HG03159 (cell line): ENCODE results near the gene RAC3.

Source experiments
- ATAC-seq: cut with Tn5 transposase; IDR thresholded peaks from one replicate; pipeline ENCODE4 v1.9.1; 2021; ENCODE audit warnings: mild to moderate bottlenecking, moderate library complexity; ENCODE audit not compliant: unreplicated experiment

Gene RAC3

DNA sequence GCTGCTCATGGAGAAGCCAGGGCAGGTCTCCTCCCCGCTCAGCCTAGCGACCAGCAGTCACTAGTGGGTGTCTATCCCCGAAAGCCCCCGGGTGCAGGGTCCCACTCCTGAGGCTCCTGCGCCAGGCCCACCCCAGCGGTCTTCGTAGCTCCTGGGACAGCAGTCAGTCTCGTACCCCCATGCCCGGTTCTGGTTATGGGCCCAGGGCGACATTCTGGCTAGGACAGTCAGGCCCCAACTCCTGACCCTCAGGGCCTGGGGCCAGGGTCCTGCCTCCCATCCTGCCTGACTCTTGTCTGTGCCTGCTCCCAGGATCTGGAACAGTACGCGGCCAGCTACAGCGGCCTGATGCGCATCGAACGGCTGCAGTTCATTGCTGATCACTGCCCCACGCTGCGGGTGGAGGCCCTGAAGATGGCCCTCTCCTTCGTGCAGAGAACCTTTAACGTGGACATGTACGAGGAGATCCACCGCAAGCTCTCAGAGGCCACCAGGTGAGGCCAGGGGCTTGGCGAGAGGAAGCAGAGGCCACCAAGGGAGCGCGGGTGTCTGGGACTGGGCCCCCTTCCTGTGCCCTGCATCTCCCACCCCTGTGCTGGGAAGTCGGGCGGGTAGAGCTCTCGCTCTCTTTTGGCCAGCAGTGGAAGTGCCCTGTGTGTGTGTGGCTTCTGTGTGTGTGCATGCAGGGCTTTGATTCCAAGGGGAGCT is 22.2 kb downstream of the RAC3 start:
- no peak for ATAC-seq

DNA sequence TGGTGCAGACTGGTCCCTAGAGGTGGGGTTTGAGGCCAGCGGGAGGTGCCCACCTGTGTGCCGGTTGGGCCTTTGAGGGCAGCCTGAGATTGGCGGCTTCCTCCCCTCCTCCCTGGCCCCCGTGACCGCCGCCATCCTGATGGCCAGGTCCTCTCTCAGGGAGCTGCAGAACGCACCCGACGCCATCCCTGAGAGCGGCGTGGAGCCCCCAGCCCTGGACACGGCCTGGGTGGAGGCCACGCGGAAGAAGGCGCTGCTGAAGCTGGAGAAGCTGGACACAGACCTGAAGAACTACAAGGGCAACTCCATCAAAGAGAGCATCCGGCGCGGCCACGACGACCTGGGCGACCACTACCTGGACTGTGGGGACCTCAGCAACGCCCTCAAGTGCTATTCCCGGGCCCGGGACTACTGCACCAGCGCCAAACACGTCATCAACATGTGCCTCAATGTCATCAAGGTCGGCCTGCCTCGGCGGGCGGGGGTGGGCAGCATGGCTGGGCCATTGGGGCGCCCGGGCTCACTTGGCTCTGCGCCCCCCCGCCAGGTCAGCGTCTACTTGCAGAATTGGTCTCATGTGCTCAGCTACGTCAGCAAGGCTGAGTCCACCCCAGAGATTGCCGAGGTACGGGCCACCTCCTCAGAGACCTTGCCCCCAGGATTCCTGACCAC is 23.0 kb downstream of the RAC3 start:
- no peak for ATAC-seq

DNA sequence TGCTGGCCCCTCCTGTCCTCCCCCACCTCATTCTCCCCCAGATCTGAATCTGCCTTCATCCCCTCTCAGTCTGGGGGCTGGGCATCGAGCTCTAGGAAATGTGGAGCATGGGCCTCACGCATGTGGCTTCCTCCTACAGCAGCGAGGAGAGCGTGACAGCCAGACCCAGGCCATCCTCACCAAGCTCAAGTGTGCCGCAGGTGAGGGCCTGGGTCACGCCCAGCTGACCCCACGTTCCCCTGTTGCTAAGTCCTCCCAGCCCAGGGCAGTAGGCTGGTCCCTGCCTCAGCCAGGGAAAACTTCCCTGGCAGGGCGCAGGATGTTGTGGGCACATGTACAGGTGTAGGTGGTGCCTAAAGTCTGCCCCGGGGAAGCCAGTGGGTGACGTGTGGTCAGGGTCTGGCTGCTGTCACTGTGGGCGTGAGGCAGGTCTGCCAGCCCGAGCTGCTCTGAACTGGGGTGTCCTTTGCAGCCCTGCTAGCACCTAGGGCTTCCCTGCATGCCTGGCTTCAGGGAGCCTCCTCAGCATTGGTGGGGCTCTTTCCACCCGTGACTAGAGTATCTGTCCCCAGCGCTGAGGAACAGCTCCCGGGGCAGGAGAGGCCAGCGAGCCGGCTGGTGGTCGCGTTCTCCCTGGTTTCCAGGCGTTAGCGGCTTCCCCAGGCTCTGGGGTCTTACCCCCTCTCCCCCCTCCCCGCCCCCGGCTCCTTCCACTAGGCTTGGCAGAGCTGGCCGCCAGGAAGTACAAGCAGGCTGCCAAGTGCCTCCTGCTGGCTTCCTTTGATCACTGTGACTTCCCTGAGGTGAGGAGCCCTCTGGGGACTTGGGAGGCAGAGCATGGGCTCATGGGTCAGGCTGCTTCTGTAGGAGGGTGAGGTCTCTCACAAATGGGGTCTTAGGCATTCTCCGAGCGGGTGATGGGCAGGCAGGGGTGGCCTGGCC is 23.8 kb downstream of the RAC3 start:
- no peak for ATAC-seq

DNA sequence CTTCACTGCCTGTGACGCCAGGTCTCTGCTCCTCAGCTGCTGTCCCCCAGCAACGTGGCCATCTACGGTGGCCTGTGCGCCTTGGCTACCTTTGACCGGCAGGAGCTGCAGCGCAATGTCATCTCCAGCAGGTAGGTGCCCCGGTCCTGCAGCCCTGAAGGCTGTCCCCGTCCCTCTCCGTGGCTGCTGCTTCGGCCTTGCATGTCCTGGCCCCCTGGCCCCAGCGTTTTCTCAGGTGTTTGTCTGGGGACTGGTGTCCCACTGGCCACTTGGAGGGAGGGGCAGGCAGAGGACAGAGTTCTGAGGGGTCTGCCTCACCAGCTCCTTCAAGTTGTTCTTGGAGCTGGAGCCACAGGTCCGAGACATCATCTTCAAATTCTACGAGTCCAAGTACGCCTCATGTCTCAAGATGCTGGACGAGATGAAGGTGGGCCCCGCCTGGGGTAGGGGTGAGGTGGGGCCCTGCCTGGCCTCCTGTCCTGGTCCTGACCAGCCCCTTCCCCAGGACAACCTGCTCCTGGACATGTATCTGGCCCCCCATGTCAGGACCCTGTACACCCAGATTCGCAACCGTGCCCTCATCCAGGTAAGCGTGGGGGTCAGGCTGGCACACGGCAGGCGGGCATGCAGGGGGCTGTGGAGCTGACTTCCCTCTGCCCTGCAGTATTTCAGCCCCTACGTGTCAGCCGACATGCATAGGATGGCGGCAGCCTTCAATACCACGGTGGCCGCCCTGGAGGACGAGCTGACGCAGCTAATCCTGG is 24.7 kb downstream of the RAC3 start:
- no peak for ATAC-seq

DNA sequence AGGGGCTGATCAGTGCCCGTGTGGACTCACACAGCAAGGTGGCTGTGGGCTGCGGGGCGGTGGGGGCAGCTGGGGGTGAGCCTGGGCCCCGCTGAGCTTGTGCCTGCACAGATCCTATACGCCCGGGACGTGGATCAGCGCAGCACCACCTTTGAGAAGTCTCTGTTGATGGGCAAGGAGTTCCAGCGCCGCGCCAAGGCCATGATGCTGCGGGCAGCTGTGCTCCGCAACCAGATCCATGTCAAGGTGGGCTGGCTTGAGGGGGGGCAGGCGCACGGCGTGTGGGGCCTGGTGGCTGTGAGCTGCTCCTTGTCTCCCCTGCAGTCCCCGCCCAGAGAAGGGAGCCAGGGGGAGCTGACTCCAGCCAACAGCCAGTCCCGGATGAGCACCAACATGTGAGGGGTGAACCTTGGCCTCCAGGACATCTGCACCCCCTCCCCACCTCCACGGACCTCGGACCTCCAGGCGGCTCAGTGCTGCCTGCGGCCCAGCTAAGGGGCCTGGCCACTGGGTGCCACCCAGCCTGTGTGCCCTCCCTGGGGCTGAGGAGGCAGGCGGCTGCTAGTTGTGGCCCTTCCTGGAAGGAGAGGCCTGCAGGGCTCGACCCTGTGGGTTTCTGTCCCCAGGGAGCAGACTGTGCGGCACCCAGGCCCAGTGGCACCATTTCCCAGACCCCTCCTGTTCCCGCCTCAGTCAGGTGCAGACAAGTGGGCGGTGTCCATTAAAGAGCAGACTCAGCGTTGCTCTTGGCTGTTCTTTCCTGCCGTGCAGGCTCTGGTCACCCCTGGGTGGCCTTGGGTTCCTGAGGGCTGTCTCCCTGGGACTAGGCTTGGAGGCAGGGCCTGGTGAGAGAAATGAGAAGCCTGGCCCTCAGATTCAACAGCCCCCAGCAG is 25.5 kb downstream of the RAC3 start:
- ATAC-seq = no peak

DNA sequence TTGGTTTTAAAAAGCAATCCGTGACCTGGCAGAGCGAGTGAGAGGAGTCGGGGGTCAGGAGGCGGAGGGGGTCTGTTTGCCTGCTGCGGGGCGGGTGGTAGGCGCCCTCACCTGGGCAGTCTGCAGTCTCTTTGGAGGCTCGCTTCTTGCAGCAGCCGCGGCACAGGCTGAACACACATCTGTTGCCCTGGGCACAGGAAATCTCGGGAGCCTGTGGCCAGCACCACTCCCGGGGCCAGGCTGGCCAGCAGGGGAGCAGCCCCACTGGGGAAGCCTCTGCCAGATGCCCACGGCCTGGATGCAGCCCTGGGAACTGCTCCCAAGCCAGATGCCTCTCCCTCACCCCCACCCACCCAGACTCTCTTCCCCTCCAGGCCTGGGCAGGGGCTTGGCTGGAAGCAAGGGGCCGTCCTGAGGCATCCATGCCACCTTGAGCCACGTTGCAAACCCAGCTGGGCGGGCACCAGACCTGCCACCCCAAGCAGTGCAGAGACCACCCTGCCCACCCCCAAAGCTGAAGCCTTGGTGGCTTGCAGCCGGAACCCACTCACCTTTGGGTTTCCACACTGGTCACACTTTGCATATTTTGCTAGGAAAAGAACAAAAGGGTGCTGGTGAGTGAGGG is 26.9 kb downstream of the RAC3 start:
- ATAC-seq = no peak

DNA sequence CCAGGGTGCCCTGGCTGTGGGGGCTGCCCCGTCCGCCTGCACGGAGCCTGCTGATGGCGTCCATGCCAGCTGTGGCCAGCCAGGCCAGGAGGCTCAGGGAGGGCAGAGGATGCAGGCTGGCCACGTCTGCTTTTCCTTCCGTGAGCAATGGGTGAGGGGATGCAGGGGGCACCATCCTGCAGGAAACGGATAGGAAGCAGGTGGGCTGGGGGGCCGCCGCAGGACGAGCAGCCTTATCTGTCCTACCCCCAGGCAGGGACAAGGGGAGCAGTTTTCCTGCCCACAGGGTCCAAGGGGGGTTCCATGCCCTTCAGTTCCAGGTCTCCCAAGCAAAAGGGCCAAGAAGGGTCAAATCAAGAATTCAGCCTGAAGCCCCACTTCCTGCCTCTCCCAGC is 27.4 kb downstream of the RAC3 start:
- no peak for ATAC-seq

DNA sequence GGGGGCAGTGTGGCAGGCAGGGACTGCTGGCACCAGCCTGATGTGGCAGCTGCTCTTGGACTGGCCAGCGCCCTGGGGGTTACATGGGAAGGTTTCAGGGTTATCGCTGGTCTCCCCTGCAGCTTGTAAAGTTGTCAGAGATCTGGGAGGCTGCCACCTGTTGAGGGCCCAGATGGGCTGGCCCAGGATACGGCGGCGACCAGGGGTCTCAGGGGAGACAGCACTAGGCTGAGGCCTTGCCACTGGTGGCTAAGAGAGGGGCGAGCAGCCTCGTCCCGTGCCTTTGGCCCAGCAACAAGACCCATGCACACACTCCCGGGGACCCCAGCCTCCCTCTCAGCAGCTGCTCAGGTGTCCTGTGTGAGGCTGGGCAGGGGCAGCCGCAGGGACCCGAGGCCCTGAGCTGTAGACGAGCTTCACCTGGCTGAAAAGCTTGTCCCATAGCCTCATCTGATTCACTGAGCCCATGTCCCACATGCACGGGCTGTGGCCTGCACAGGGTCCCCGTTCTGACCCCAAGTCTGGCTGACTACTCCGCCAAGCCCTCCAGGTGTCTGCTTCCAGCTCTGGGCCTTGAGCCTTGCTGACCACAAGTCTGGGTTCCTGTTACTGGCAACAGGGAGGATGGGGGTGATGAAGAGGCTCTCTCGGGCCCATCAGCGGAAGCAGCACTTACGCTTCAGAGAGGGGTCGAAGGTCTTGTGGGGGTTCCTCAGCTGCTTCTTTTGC is 28.0 kb downstream of the RAC3 start:
- ATAC-seq = no peak

DNA sequence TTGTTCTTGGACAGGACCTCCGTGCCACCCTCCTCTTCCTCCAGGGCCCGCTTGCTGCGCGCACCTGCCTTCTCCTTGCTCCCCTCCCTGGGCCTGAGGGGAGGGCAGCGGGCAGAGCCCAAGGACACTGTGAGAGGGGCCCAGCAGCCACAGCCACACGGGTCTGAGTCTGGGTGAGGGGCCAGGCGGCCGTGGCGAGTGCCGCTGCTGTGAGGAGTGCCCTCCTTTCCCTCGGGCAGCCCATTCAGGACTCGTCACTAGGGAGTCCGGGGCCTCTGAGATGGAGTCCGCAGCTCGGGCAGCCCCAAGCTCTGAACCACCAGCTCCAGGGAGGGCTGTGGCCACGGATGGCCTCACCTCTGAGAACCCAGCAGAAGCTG is 28.5 kb downstream of the RAC3 start:
- no peak for ATAC-seq

DNA sequence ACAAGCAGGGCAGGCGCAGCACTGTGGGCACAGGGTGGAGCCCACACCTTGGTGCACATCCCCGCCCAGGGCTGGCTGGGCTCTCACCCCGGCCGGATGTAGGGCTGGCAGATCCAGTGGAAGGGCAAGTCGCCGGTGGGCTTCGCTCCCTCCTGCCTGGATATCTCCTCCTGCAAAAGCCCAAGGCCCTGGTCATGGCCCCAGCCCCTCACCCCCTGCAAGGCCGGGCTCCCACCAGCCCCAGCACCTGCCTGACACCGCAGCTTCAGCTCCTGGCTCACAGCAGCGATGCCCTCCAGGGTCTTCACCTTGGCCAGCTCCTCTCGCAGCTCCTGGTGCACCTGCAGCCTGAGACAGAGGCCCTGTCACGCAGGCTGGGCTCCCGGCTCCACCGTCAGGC is 29.1 kb downstream of the RAC3 start:
- ATAC-seq = no peak

DNA sequence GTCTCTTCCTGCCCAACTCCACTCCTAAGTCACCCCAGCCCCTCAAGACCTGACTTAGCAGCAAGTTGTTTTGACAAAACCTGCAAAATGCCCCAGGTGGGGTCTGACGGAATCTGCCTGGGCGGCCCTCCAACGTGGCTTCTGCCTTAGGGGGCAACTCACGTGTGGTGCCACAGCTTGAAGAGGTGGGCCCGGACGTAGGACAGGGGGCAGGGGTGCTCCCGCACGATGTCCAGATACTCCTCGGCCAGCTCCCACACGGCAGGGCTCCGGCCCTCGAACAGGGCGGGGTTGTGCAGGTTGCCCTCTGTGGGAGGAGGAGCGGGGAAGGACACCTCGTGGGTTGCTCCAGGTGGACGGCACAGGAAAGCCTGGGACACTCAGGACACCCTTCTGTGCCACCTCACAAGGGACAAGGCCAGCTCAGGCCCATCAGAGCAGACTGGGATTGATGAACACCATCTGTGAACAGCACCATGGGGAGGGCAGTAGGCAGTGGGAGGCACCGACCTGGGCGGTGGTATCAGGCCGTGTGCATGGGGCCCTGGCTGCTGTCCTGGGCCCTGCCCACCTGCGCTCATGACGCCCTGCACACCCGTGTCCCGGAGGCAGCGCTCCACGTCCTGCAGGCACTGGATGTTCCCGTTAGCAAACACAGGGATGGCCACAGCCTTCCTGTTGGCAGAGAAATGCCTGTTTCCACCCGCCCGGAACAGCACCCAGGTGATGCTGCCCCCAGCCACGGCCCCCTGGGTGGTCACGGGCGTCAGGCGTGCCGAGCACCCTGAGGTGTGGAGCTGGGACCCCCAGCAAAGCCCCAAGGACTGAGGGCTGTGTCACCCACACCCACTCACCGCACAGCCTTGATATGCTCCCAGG is 29.8 kb downstream of the RAC3 start:
- ATAC-seq = no peak

DNA sequence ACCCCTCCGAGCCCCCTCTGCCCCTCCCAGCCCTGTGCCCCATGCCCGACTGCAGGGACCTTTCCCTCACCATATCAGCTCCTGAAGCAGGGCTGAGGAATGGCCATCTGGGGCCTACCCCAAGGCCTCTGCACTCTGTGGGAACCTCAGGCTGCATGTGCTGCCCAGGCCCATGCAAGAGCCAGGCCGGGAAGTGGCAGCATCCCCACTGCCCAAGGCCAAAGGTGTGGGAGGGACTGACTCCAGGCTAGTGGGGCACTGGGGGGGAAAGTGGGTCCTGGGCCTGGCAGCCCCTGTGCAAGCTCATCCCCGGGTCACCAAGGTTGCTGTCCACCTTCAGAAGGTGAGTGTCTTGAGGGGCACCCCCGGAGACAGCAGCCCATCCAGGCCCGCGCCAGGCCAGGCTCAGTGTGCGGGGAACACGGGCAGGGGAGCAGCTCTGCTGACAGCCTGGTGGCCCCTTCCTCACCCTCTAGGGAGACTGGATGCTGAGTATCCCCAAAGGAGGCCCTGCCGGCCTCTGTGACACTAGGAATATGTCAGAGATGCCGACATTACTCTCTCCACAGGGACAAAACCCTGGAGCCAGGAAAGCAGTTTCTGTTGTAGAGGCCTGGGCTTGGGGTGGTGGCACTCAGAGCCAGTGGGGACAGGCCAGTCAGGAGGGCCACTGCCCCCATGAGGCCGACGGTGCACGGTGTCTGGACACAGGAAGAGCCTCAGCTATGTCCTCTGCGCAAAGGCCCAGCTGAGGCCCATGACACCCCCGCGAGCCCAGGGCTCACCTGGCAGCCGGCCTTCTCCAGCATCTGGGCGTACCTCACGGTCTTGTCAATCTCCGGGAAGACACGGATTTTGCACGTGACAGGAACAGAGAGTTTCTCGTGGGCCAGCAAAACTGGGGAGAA is 30.9 kb downstream of the RAC3 start:
- no peak for ATAC-seq

DNA sequence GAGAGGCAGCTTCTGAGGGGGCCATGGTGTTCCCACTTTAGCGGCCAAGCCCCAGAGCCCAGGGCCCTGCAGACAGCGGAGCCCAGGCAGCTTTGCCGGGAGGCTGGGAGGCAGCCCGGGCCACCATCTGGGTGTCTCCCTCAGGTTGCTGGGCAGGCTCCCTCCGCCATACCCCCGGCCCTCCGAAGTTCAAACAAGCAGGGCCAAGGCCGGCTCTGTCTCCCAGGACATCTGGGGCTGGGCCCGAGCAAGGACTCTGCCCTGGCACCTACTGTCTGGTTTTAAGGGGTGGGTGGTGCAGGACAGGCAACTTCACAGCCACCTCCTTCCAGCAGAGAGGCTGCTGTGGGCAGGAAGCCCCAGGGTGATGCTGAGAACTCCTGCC is 31.5 kb downstream of the RAC3 start:
- no peak for ATAC-seq

DNA sequence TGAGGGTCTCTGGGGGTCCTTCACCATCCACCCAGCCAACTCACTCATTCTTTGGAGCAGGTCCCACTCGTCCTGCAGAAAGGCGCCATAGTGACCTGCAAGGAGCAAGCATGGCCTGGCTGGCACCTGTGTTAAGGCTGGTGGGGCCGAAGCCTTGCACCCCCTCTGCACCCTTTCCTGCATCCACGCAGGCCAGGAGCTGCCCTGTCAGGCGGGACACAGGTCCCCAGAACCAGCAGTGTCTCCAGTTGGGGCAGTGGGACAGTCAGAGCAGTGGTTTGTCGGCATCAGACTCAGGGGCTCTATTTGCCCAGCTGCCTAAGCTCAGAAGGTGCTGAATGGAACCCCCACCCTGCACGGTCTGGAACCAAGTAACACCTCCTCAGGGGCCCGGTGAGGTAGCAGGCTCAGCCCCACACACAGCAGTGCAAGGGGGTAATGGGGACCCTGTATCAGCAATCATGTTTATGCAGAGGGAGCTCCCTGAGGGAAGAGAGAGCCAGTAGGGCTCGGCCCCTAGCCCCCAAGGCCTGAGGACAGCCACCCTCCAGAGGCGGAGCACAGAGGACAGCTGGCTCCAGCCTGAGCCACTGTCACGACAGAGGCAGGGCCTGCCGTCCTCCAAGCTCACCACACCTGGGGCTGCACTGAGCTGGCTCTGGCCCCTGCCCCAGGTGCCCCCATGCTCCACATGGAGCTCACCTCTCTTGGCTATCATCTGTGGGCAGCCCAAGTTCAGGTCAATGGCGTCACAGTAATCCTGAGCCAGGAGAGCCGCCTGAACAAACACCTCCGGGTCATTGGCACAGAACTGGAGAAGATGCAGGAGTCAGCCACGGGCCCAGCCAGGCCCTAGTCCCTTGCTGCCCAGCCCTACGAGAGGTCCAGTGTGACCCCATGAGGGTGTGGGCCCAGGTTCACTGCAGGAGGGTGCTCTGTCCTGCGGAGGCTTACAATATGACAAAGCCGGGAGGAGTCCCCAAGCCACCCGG is 32.2 kb downstream of the RAC3 start:
- ATAC-seq = no peak

DNA sequence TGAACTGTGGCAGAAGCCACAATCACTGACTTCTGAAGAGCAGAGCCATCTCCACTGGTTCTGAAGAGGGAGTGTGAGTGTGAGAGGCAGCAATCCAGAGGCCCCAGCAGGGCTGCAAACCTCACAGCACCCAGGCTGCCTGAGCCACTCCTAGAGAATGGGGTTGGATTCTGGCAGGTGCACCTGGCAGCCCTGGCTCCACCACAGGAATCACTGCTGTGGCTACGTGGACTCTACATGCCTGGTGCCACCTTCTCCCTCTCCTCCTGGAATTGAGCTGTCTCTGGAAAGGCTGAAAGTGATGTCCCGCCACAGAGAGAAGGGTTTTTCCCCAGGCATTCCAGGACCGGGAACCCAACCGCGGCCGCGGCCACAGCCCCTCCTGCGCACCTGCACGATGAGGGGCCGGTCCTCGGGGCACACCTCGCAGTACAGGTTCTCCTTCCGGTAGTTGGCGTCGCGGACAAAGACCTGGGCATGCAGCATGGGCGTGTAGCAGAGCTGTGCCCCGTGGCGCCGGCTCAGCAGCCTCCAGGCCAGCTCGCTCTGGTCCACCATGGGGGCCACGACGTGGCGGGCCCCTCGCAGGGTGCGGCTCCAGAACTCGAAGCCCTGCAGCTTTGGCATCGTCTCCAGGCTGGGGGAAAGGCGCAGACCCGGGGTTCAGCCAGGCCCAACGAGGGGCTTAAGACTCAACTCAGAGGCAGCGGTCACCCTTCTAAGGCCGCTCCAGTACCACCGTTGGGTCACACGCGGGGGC is 33.1 kb downstream of the RAC3 start:
- no peak for ATAC-seq
